HG03159 (cell line): Measurements from ENCODE around the gene BLOC1S3.

Experiments
- ATAC-seq: cut with Tn5 transposase; IDR thresholded peaks from one replicate; pipeline ENCODE4 v1.9.1; 2021; ENCODE audit warnings: mild to moderate bottlenecking, moderate library complexity; ENCODE audit not compliant: unreplicated experiment

The BLOC1S3 gene

GRCh38 chr19:45179072-45179891 lies 698 bp downstream of the BLOC1S3 start:
- ATAC-seq: no peak

- no peak for ATAC-seq
These were observed 1.3 kb downstream of the BLOC1S3 start for GRCh38 chr19:45179892-45180370.

GRCh38 chr19:45180936-45181335 lies 2.4 kb downstream of the BLOC1S3 start:
- ATAC-seq: no peak

- ATAC-seq: no peak
These were observed 4.2 kb downstream of the BLOC1S3 start for GRCh38 chr19:45182758-45183157.

GRCh38 chr19:45184115-45184514 lies 5.5 kb downstream of the BLOC1S3 start:
- ATAC-seq: no peak

- ATAC-seq: no peak
These were observed 8.1 kb downstream of the BLOC1S3 start for GRCh38 chr19:45186509-45187334.

GRCh38 chr19:45187421-45188100 lies 9.0 kb downstream of the BLOC1S3 start:
- ATAC-seq: no peak

- ATAC-seq: no peak
These were observed 11.4 kb downstream of the BLOC1S3 start for GRCh38 chr19:45189971-45190370.

- no peak for ATAC-seq
These were observed 12.8 kb downstream of the BLOC1S3 start for GRCh38 chr19:45191375-45191774.

- ATAC-seq: no peak
These were observed 17.2 kb downstream of the BLOC1S3 start for GRCh38 chr19:45195764-45196163.

GRCh38 chr19:45200568-45200967 lies 22.0 kb downstream of the BLOC1S3 start:
- ATAC-seq: no peak

- no peak for ATAC-seq
These were observed 24.1 kb downstream of the BLOC1S3 start for GRCh38 chr19:45202637-45203036.

- ATAC-seq: no peak
These were observed 27.2 kb downstream of the BLOC1S3 start for GRCh38 chr19:45205810-45206209.

GRCh38 chr19:45206328-45206727 lies 27.7 kb downstream of the BLOC1S3 start:
- no peak for ATAC-seq

GRCh38 chr19:45211751-45212381 lies 33.3 kb downstream of the BLOC1S3 start:
- ATAC-seq: no peak

GRCh38 chr19:45213031-45213430 lies 34.4 kb downstream of the BLOC1S3 start:
- no peak for ATAC-seq

- no peak for ATAC-seq
These were observed 37.0 kb downstream of the BLOC1S3 start for GRCh38 chr19:45215391-45216191.

GRCh38 chr19:45216667-45217066 lies 38.1 kb downstream of the BLOC1S3 start:
- no peak for ATAC-seq

- ATAC-seq: no peak
These were observed 38.8 kb downstream of the BLOC1S3 start for GRCh38 chr19:45217193-45217956.
